Adipocyte (in vitro differentiated cells): Measurements from ENCODE around the gene MGRN1.

Experiments
- DNase-seq: peaks from one replicate; pipeline ENCODE4 v3.0.0-alpha.2; 2015; ENCODE audit warnings: low read depth
- H3K27me3 ChIP-seq: replicated peaks from 2 replicates; pipeline ENCODE4 v1.7.0; 2013; ENCODE audit warnings: mild to moderate bottlenecking, low read length, moderate library complexity; ENCODE audit not compliant: control insufficient read depth, insufficient read depth
- H3K36me3 ChIP-seq: 2 replicates; pipeline ENCODE4 v1.7.0; 2013; ENCODE audit warnings: low read length, mild to moderate bottlenecking, moderate library complexity; ENCODE audit not compliant: control insufficient read depth, insufficient read depth, severe bottlenecking
- H3K4me1 ChIP-seq: 2 replicates; pipeline ENCODE4 v1.7.0; 2013; ENCODE audit warnings: mild to moderate bottlenecking, low read length, moderate library complexity; ENCODE audit not compliant: control insufficient read depth, insufficient read depth
- H3K4me3 ChIP-seq: 2 replicates; pipeline ENCODE4 v1.7.0; 2013; ENCODE audit warnings: mild to moderate bottlenecking, low read length, moderate library complexity
- H3K9ac ChIP-seq: 2 replicates; pipeline ENCODE4 v1.7.0; 2013; ENCODE audit warnings: mild to moderate bottlenecking, low read length, moderate library complexity
- H3K9me3 ChIP-seq: 2 replicates; pipeline ENCODE4 v1.7.0; 2013; ENCODE audit warnings: mild to moderate bottlenecking, low read length, moderate library complexity; ENCODE audit not compliant: control insufficient read depth

Gene MGRN1

GRCh38 chr16:4593086-4593485, 31.5 kb upstream of the MGRN1 start:
- no peaks in the 10 kb centered on the region for H3K4me1 ChIP-seq
- no peaks in the 10 kb centered on the region for H3K36me3 ChIP-seq
- DNase-seq: no peak
- H3K4me3 ChIP-seq: no peak overlapping the region
- H3K9me3 ChIP-seq: peaks cover 9% of the 10 kb centered on the region
- H3K27me3 ChIP-seq: peaks cover 38% of the 10 kb centered on the region
- H3K9ac ChIP-seq: no peak overlapping the region

GRCh38 chr16:4594433-4595410, 29.9 kb upstream of the MGRN1 start:
- Histone ChIP-seq H3K36me3 (no peaks in the 10 kb centered on the region), H3K4me3 (no peak overlapping the region), H3K9me3 (no peaks in the 10 kb centered on the region), H3K4me1 (no peaks in the 10 kb centered on the region), H3K27me3 (peaks cover 53% of the 10 kb centered on the region), H3K9ac (no peak overlapping the region)
- no peak for DNase-seq

GRCh38 chr16:4597174-4597573, 27.5 kb upstream of the MGRN1 start:
- no peaks in the 10 kb centered on the region for H3K36me3 ChIP-seq
- DNase-seq: no peak
- no peak overlapping the region for H3K9ac ChIP-seq
- H3K4me3 ChIP-seq: no peak overlapping the region
- H3K4me1 ChIP-seq: no peaks in the 10 kb centered on the region
- no peaks in the 10 kb centered on the region for H3K9me3 ChIP-seq
- peaks cover 59% of the 10 kb centered on the region for H3K27me3 ChIP-seq

GRCh38 chr16:4599037-4599436, 25.6 kb upstream of the MGRN1 start:
- H3K4me3 ChIP-seq: no peak overlapping the region
- H3K36me3 ChIP-seq: no peaks in the 10 kb centered on the region
- no peaks in the 10 kb centered on the region for H3K9me3 ChIP-seq
- DNase-seq: no peak
- H3K4me1 ChIP-seq: no peaks in the 10 kb centered on the region
- no peak overlapping the region for H3K9ac ChIP-seq
- peaks cover 57% of the 10 kb centered on the region for H3K27me3 ChIP-seq

GRCh38 chr16:4599545-4599944, 25.1 kb upstream of the MGRN1 start:
- no peak overlapping the region for H3K4me3 ChIP-seq

GRCh38 chr16:4601036-4601863, 23.4 kb upstream of the MGRN1 start:
- H3K4me1 ChIP-seq: peaks cover 4% of the 10 kb centered on the region
- H3K9ac ChIP-seq: no peak overlapping the region
- no peaks in the 10 kb centered on the region for H3K9me3 ChIP-seq
- H3K4me3 ChIP-seq: no peak overlapping the region
- H3K27me3 ChIP-seq: peaks cover 46% of the 10 kb centered on the region
- H3K36me3 ChIP-seq: no peaks in the 10 kb centered on the region
- DNase-seq: no peak

More at GRCh38 chr16:4599545-4599944, 25.1 kb upstream of the MGRN1 start:
- H3K9ac ChIP-seq: no peak overlapping the region
- peaks cover 1% of the 10 kb centered on the region for H3K4me1 ChIP-seq
- H3K36me3 ChIP-seq: no peaks in the 10 kb centered on the region
- peaks cover 52% of the 10 kb centered on the region for H3K27me3 ChIP-seq
- no peak for DNase-seq
- no peaks in the 10 kb centered on the region for H3K9me3 ChIP-seq

GRCh38 chr16:4601864-4602186, 22.8 kb upstream of the MGRN1 start:
- no peak overlapping the region for H3K4me3 ChIP-seq
- no peak overlapping the region for H3K9ac ChIP-seq
- peaks cover 43% of the 10 kb centered on the region for H3K27me3 ChIP-seq
- H3K9me3 ChIP-seq: no peaks in the 10 kb centered on the region
- no peak for DNase-seq
- H3K36me3 ChIP-seq: no peaks in the 10 kb centered on the region
- H3K4me1 ChIP-seq: peaks cover 4% of the 10 kb centered on the region

- no peaks in the 10 kb centered on the region for H3K36me3 ChIP-seq
- no peak overlapping the region for H3K4me3 ChIP-seq
- peaks cover 4% of the 10 kb centered on the region for H3K4me1 ChIP-seq
- H3K27me3 ChIP-seq: peaks cover 38% of the 10 kb centered on the region
- H3K9ac ChIP-seq: no peak overlapping the region
- no peaks in the 10 kb centered on the region for H3K9me3 ChIP-seq
- DNase-seq: no peak
Measured at GRCh38 chr16:4602331-4602730, 22.3 kb upstream of the MGRN1 start.

- no peak for DNase-seq
- peaks cover 27% of the 10 kb centered on the region for H3K27me3 ChIP-seq
- H3K36me3 ChIP-seq: peaks cover 13% of the 10 kb centered on the region
- no peak overlapping the region for H3K4me3 ChIP-seq
- no peak overlapping the region for H3K9ac ChIP-seq
- peaks cover 4% of the 10 kb centered on the region for H3K4me1 ChIP-seq
- H3K9me3 ChIP-seq: no peaks in the 10 kb centered on the region
Measured at GRCh38 chr16:4603624-4604170, 20.9 kb upstream of the MGRN1 start.

GRCh38 chr16:4604401-4604800, 20.2 kb upstream of the MGRN1 start:
- Histone ChIP-seq H3K36me3 (peaks cover 14% of the 10 kb centered on the region), H3K27me3 (peaks cover 20% of the 10 kb centered on the region), H3K4me3 (no peak overlapping the region), H3K4me1 (peaks cover 4% of the 10 kb centered on the region), H3K9ac (no peak overlapping the region), H3K9me3 (no peaks in the 10 kb centered on the region)
- no peak for DNase-seq

- H3K9ac ChIP-seq: no peak overlapping the region
- no peaks in the 10 kb centered on the region for H3K9me3 ChIP-seq
- H3K4me1 ChIP-seq: peaks cover 8% of the 10 kb centered on the region
- H3K36me3 ChIP-seq: peaks cover 14% of the 10 kb centered on the region
- DNase-seq: no peak
- H3K27me3 ChIP-seq: peaks cover 14% of the 10 kb centered on the region
- no peak overlapping the region for H3K4me3 ChIP-seq
Measured at GRCh38 chr16:4606354-4606753, 18.3 kb upstream of the MGRN1 start.
